SH-SY5Y (cell line): Measurements from ENCODE around the gene S100A14.

Source experiments
- GATA2 ChIP-seq: IDR thresholded peaks from 2 replicates; pipeline ENCODE4 v1.6.1; 2011; ENCODE audit warnings: mild to moderate bottlenecking, low read depth, low read length
- GATA3 ChIP-seq: IDR thresholded peaks from 2 replicates; pipeline ENCODE4 v1.6.1; 2011; ENCODE audit warnings: low read depth, mild to moderate bottlenecking, low read length, moderate library complexity

The S100A14 gene

DNA sequence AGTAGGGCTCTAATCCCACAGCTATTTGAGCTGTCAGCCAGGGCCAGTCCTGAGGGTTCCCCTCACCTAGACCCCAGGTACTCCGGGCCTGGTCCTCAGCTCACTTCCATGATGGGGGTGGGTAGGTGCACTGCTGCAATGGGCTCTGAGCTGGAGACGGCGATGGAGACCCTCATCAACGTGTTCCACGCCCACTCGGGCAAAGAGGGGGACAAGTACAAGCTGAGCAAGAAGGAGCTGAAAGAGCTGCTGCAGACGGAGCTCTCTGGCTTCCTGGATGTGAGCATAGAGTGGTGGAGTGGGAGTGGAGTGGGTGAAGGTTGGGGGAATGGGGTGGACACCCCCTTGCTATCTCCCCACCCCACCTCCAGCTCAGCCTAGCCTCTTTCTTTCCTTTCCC lies 14.3 kb upstream of the S100A14 start:
- TF ChIP-seq GATA2 (no peak), GATA3 (no peak)

DNA sequence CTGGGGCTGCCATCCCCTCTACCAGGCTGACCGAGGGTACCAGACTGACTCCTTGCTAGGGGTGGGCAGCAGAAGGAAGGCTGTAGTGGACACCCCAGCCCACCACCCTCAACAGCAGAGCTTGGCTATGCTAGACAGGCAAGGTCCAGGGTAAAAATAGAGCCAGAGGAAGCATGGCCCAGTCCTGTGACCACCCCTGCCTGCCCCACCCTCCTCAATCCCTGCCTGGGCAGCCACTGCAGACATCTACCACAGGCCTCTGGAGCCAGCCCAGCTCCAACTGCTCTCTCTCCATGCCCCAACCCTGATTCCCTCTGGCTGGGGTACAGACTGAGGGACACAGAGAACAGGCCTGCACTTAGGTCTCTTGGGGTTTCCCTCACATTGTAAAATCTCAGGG lies 13.8 kb upstream of the S100A14 start:
- no peak for TF ChIP-seq GATA2
- no peak for TF ChIP-seq GATA3

DNA sequence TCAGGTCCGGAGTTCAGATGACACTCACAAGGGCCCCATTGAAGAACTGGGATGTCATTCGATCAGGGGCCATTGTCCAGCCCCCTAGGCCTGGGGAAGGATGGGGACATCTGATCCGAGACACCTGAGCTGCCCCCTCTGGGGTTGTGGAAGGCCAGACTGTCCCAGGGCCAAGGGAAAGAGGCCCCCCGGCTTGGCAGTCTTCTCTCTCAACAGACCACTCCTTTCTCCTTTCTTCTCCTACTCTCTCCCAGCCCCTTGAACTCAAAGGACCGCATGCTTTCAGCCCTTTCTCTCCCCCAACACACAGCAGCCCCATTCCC lies 13.2 kb upstream of the S100A14 start:
- no peak for TF ChIP-seq GATA3
- TF ChIP-seq GATA2 = no peak

DNA sequence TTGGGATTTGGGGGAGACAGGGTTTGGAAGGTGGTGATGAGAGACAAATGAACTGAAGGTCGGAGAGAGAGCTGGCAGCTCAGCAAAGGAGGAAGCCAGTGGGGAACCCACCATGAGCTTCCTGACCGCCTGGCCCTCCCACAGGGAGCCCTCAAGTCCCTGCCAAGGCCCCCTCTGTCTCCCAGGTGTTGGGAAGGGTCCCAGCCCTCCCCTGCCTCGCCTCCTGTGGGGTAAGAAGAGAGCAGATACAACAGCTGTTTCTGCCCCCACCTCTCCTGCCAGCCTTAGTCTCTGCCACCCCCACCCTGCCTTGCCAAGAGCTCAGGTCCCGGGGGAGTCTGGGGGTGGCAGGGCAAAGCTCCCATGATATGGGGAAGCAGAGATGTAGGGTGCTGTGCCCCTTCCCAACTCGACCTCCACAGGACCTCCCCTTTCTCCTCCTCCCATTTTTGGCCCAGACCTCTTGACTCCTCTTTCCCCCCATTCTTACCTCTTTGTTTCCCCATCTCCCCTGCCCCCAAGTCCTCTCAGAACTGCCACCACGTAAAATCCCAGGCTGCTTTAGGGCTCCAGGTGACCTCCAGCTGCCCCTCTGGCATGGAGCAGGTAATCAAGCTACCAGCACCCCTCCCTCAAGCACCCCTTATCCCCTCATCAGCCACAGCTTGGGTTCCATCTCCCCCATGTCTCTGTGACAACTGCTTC lies 12.7 kb upstream of the S100A14 start:
- TF ChIP-seq GATA2 = no peak
- no peak for TF ChIP-seq GATA3

DNA sequence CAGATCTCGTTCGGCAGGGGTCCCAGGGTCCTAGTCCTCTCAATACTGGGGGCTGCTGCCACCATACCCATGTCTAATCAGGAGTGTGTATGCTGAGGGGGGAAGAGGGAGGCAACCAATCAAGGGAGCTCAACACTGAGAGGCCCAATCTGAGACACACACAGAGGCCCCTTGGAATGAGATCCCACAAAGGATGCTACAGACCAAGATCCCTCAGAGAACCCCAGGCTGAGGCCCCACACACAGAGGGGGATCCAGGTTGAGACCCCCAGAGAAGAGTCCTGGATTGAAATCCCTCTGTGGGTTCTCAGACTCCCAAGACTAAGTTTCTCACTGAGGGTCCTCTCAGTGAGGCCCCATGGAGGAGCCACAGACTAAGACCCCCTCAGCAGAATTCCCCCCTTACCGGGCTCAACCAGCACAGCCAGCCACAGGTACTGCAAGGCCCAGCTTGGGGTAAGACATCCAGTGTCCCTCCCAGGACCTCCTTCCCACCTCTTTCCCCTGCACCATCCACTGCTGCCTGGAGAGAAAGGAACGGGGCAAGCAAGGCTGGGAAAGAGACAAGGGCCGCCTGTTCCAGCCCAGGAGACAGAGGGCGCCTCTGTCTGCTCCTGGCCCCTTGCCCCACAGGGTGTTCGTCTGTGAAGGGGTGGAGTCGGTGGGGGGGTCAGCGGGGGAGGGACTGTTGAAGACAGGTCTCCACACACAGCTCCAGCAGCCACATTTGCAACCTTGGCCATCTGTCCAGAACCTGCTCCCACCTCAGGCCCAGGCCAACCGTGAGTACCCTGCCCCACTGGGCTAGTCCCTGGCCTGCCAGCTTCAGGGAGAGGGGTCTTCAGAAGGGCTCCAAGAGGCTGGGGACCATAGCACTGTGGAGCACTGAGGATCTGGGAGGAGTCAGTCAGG lies 11.8 kb upstream of the S100A14 start, which contains the start of gene S100A1:
TSS of gene S100A1 (plus strand) at position 720 of the 912 bp plus-strand sequence. CDS start 2,088 bp downstream, outside the sequence.
- TF ChIP-seq GATA3 (no peak), GATA2 (no peak)

DNA sequence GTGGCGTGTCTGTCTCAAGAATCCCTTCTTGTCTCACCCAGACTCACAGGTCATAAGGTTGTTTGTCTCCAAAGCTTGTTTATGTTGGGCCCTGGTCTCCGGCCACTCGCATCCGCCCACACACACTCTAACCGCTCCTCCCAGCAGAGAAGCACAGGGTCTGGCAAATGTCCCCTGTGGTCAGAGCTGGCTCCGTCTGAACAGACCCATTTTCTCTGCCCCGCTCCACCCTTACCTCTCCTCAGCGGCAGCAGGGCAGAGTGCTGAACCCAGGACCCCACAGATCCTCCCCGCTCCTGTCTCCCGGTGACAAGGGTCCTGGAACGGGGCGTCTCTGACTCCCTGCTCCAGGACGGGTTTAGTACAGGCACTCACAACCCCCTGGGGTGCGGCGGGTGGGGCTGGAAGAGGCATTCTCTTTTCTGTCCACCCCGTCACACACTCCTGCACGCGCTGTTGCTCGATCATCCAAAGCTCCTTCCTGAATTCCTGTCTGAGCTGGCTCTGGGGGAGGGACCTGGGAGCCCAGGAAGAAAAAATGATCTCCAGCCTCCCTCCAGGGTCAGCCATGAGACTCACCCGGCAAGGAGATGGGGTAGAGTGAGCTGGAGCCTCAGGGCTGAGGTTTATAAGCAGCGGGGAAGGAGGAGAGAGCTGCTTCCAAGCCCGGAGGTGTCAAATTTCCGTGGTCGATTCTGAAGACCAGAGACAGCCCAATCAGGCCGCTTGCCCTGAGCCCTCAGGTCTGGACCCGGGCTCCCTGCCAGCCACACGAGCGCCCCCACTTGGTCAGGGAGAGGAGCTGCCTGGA lies 11.0 kb upstream of the S100A14 start, which contains the start of gene S100A13:
TSS of gene S100A13 (minus strand) at position 602 of the 811 bp plus-strand sequence. CDS start 1,033 bp downstream, outside the sequence.
- TF ChIP-seq GATA3 (no peak), GATA2 (no peak)

DNA sequence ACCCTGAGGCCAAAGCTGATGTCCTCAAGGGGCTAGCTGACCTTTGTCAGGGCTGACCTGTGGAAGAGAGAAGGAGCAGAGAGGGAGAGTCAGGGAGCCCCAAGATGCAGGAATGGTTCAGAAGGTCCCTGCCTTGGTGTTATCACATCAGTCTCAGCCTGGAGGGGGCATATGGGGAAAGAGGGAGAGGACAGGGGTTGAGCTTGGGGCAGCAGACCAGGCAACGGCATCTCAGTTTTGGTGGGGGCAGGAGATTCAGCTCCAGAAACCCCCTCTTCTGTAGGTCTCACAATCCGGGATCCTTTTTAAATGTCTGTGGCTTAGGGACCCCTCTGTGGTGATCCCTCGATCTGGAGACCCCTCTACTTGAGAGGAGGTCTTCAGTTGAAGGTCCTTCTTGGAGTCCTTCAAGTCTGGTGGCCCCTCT lies 10.4 kb upstream of the S100A14 start:
- TF ChIP-seq GATA3 (no peak), GATA2 (no peak)

DNA sequence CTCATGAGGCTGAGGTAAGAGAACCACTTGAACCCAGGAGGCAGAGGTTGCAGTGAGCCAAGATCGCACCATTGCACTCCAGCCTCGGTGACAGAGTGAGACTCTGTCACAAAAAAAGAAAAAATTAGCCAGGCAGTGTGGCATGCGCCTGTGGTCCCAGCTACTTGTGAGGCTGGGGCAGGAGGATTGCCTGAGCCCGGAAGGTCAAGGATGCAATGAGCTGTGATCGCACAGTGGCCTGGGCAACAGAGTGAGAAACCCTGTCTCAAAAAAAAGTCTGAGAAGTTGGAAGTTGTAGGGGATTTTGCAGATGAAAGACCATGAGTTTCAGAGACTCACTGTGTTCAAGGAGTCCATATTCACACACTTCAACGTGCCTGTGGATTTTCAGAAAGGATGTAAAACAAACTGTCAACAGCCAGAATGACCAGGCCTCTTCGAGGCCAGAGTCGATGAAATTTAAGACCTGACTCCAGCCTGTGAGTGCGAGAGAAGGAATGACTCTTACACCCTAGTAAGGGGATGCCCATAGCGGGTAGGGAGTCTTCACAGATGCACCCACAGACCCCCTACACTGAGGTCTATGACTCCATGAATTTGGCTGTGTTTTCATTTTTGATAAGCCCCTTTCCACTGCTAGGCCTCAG lies 9.0 kb upstream of the S100A14 start:
- no peak for TF ChIP-seq GATA3

DNA sequence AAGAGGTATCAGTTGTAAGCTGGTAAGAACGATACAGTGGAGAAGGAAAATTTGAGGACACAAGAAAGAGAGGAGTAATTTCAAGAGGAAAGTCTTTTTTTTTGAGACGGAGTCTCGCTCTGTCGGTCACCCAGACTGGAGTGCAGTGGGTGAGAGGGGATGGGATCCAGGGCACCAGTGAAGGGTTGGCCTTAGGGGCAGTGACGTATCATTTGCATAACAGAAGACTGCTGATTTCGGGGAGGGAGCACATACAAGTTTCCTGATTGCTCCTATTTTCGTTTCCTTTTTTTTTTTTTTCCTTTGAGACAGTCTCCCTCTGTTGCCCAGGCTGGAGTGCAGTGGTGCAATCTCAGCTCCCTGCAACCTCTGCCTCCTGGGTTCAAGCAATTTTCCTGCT lies 7.0 kb upstream of the S100A14 start:
- no peak for TF ChIP-seq GATA3
- TF ChIP-seq GATA2 = no peak

DNA sequence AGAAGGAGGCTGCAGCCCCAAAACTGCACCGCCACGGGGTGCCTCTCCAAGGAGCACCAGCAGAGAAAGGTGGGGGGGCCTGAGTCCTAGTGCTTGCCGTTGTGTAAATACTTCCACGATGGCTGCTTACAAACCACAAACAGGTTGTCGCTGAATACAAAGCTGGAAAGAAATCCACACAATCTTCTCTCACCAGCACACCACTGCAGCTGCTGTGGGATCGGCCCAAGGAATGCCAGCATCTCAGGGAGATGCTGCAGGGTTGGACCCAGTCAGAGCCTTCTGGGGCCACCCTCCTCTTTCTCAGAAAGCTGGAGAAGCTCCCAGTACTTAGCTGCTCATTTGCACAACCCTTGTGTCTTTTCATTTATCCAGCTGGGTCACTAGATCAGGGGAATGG lies 3.0 kb upstream of the S100A14 start:
- TF ChIP-seq GATA3 (no peak), GATA2 (no peak)

DNA sequence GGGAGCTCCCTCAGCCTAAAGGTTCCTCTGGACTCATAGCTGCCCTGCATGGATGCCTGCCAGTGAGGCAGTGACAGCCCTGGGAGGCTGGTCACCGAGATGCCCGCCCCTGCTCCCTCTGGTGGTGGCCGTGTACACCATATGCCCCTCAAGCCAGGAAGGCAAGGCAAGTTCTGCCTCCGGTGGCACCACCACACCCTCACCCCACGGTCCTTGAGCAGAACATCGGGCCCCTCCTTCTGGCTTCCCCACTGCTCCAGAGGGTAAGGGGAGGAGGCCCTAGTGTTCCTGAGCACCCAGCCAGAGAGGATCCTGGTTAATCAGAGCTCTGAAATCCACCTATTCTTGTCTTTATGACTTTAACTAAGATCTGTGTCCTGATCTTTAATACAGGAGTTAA lies 1.5 kb upstream of the S100A14 start:
- TF ChIP-seq GATA3 (no peak), GATA2 (no peak)

DNA sequence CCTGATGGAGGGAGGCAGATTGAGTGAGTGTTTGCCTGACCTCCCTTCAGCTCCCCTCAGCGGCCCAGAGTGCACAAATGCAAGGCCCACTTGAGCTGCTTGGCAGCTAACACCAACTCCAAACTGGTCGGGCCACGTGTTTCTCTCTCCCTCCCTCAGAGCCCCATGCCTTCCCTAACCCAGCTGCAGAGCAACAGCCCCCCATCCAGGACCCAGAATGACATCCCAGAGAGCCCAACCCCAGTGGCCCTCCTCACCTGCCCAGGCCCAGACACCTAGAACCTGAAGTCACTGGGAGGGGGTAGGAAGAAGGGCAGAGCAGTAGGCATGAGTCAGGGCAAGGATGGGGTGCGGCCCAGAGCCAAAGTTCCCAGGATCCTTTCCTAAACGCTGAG lies 789 bp upstream of the S100A14 start:
- TF ChIP-seq GATA2 (no peak), GATA3 (no peak)

DNA sequence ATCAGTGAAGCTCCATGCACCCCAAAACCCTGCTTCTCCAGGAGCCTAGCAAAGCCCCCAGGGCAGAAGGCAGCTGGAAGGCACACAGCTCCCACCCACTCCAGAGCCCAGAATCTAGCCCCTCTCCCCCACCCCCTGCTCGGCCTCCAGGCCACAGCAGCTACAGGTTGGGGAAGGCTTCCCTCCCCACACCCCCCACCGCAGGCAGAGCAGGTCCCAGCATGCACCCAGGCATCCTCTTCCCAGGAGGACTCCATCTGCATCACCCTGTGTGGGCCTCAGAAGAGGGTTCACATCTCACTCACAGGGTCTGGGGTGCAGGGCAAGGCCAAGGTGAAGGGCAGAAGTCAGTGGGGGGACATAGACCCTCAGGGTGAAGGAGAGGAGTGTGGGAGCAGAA lies 719 bp downstream of the S100A14 start:
- TF ChIP-seq GATA3 (no peak), GATA2 (no peak)

DNA sequence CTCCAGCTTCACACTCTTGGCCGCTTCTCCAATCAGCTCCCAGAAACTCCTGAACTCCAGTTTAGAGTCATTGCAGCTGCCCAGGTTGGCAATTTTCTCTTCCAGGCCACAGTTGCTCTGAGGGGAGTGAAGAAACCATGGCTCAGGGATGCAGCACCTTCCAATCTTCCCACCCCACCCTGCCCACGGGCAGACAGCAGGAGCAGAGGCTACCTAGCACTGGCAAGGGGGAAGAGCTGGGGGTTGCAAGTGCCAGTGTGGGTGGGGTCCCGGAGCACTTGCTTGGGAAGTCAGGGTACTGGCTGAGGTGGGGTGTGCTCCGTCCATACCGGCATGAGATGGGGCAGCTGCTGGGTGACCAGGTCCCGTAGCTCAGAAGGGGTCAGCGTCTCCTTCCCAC lies 1.2 kb downstream of the S100A14 start:
- TF ChIP-seq GATA2 (no peak), GATA3 (no peak)
